Heart left ventricle (tissue), 16 donors: ENCODE measurements around the gene GPR33. TPM values are rescaled to one million over a fixed set of nuclear protein-coding genes. Genes with fewer than 3 reads are reported as not detected.

Experiments
- ATAC-seq, 4 donors: fragments of 200-7000 bp; cut with Tn5 transposase; one replicate each; pipeline ENCODE4 v1.9.1; 2020 to 2022; ENCODE audit warnings: moderate library complexity in 4 of 4, mild to moderate bottlenecking in 3 of 4, moderate number of reproducible peaks in 1 of 4
- DNase-seq, 5 donors: peaks; one replicate each; pipeline ENCODE4 v3.0.0-alpha.2; 2020
- H3K27ac ChIP-seq, 12 donors: fragments of 200-600 bp; sonication (generic) in 4 of 12; one replicate each; pipeline versions ENCODE4 v1.5.0 to v1.8.0; 2016 to 2022; ENCODE audit warnings: mild to moderate bottlenecking in 2 of 12
- H3K27me3 ChIP-seq, 9 donors: fragments of 200-600 bp; sonication (generic) in 2 of 9; one replicate each; pipeline versions ENCODE4 v1.5.1 to v1.8.0; 2016 to 2022; ENCODE audit warnings: mild to moderate bottlenecking in 3 of 9
- H3K36me3 ChIP-seq, 9 donors: fragments of 200-600 bp; sonication (generic) in 2 of 9; one replicate each; pipeline versions ENCODE4 v1.5.0 to v1.8.0; 2018 to 2022; ENCODE audit warnings: mild to moderate bottlenecking in 2 of 9
- H3K4me1 ChIP-seq, 12 donors: fragments of 200-600 bp; sonication (generic) in 4 of 12; one replicate each; pipeline versions ENCODE4 v1.5.0 to v1.8.0; 2016 to 2022; ENCODE audit warnings: mild to moderate bottlenecking in 3 of 12
- H3K4me3 ChIP-seq, 12 donors: fragments of 200-600 bp; sonication (generic) in 4 of 12; one replicate each; pipeline versions ENCODE4 v1.5.0 to v1.8.0; 2017 to 2022; ENCODE audit warnings: mild to moderate bottlenecking in 9 of 12, moderate library complexity in 4 of 12
- H3K9me3 ChIP-seq, 12 donors: fragments of 200-600 bp; sonication (generic) in 4 of 12; one replicate each; pipeline versions ENCODE4 v1.5.0 to v1.8.0; 2016 to 2022; ENCODE audit warnings: mild to moderate bottlenecking in 1 of 12
- POLR2A ChIP-seq, 2 donors: fragments of 450-650 bp; IDR thresholded peaks; one replicate each; pipeline ENCODE4 v1.6.1; 2017; ENCODE audit warnings: antibody characterized with exemption in 2 of 2, mild to moderate bottlenecking in 2 of 2, moderate library complexity in 2 of 2
- WGBS, 4 donors: extraction: QIAGEN DNeasy Blood & Tissue Kit in 2 of 4; methylation state at CpG; one replicate each; pipeline versions ENCODE4 v1.1.5 to v1.1.7; 2013 to 2018; 5-methylcytosine and 5-hydroxymethylcytosine counted together
- intact Hi-C, 10 donors: fragments of 100-400 bp; cut with DNase I; formaldehyde crosslinking; loops; one replicate each; pipeline versions ENCODE4 v1.11.1 to v1.14.2; 2022
- polyA plus RNA-seq, 2 donors: library from polyadenylated mRNA; stranded (reverse); fragments of 200-250 nt; gene quantifications; one replicate each; pipeline ENCODE4 v1.2.3, GENCODE V29; 2013
- total RNA-seq, 9 donors: library from RNA; depleted of rRNA in 2 of 9; stranded (reverse); fragments of >200 nt in 2 of 9; fragmentation: NEBNext Ultra II Directional in 3 of 9; extraction: Animal tissue kit (Norgen Biotek cat#: 25700) in 3 of 9; gene quantifications; one replicate each; pipeline versions ENCODE4 v1.1.0 to v1.2.4, GENCODE V29; 2016 to 2023
- TF ChIP-seq, protein P1 (sequence below), 12 donors: fragments of 200-600 bp; sonication (generic) in 4 of 12; IDR thresholded peaks; one replicate each; pipeline versions ENCODE4 v1.5.0 to v1.8.0; 2018 to 2022; ENCODE audit warnings: antibody characterized with exemption in 12 of 12, mild to moderate bottlenecking in 5 of 12
- donor health status: ischemic (EF 13 %, LVEDD 7.1; RV severe dilation, severe dysfunction).
- donor health status: healthy with polysubstance abuse.
- donor health status: DM: no; HTN: yes; CAD: no.
- donor health status: DM: no; HTN: no; CAD: no.
- donor health status: ischemic (EF 25% LVEDD 6.9; RV normal size, moderate dysfunction).
- donor health status: ischemic (EF 25% LVEDD 5.7; RV mildly dilated, moderate dysfunction).
- donor health status: healthy.
- donor health status: DM: yes; HTN: yes; CAD: no.
- donor health status: ischemic (EF 35%, LVEDD 5.7; RV mildly dilated, moderate dysfunction).
- donor health status: nonischemic (EF 11% LVEDD 7.7; RV severe dilation, severe dysfunction).
- donor health status: DM: yes; HTN: yes; CAD: no.
- donor health status: PGD.
- donor health status: ischemic (EF 29% LVEDD 5.4; RV normal size, mild dysfunction).
- donor health status: nonischemic (EF 23%, LVEDD 6.1; RV moderate dilation, normal function).

Gene GPR33
- total and polyA plus RNA-seq, 11 donors = not detected

DNA sequence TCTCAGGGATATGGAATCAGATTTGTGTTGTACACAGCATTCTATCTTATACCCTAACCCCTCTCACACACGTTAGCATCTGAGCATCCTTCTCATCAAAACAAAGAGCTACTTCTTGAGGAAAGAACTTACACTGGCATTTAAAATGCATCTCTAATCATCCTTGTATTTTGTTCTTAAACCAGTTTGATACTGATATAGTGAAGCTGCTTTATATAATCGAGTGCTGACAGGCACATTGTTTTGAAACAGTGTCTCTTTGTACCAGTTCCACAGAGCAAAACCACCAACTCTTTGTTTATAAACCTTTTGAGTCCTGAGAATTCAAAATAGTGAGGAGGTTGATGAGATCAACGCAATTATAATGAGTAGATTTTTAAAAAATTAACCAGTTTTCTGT lies 8.8 kb downstream of the GPR33 start:
- 64 to 76% (median 68%) methylated on average over 3 of the region's 3 CpGs for WGBS, 4 donors
- Histone ChIP-seq H3K27me3 (no peaks in the 10 kb centered on the region), H3K9me3 (no peaks in the 10 kb centered on the region), H3K4me3 (no peak overlapping the region), H3K27ac (no peak overlapping the region), H3K4me1 (peaks cover 0 to 13% (median 7%) of the 10 kb centered on the region in 12 donors), H3K36me3 (no peaks in the 10 kb centered on the region)
- TF ChIP-seq POLR2A (IDR thresholded peaks at IDR 0.05) = no peak
- TF ChIP-seq, protein P1, sequence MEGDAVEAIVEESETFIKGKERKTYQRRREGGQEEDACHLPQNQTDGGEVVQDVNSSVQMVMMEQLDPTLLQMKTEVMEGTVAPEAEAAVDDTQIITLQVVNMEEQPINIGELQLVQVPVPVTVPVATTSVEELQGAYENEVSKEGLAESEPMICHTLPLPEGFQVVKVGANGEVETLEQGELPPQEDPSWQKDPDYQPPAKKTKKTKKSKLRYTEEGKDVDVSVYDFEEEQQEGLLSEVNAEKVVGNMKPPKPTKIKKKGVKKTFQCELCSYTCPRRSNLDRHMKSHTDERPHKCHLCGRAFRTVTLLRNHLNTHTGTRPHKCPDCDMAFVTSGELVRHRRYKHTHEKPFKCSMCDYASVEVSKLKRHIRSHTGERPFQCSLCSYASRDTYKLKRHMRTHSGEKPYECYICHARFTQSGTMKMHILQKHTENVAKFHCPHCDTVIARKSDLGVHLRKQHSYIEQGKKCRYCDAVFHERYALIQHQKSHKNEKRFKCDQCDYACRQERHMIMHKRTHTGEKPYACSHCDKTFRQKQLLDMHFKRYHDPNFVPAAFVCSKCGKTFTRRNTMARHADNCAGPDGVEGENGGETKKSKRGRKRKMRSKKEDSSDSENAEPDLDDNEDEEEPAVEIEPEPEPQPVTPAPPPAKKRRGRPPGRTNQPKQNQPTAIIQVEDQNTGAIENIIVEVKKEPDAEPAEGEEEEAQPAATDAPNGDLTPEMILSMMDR (IDR thresholded peaks at IDR 0.05) = no peak
- intact Hi-C loops = no loop called here
- ATAC-seq (no peak), DNase-seq (no peak)

DNA sequence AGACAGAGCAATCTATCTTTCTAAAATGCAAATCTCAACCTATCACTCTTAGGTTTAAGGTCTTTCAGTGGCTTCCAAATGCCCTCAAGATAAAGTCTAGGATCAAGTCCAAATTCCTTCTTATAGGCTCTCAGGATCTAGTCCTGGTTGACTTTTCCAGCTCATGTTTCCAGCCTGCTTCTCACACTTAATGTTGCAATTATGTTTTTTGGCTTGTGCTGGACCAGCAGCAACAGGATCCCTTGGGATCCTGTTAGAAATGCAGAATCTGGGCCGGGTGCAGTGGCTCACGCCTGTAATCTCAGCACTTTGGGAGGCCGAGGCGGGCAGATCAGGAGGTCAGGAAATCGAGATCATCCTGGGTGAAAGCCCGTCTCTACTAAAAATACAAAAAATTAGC lies 10.6 kb downstream of the GPR33 start:
- 64 to 86% (median 77%) methylated on average over 6 of the region's 6 CpGs for WGBS, 4 donors
- H3K27ac ChIP-seq = no peak overlapping the region

DNA sequence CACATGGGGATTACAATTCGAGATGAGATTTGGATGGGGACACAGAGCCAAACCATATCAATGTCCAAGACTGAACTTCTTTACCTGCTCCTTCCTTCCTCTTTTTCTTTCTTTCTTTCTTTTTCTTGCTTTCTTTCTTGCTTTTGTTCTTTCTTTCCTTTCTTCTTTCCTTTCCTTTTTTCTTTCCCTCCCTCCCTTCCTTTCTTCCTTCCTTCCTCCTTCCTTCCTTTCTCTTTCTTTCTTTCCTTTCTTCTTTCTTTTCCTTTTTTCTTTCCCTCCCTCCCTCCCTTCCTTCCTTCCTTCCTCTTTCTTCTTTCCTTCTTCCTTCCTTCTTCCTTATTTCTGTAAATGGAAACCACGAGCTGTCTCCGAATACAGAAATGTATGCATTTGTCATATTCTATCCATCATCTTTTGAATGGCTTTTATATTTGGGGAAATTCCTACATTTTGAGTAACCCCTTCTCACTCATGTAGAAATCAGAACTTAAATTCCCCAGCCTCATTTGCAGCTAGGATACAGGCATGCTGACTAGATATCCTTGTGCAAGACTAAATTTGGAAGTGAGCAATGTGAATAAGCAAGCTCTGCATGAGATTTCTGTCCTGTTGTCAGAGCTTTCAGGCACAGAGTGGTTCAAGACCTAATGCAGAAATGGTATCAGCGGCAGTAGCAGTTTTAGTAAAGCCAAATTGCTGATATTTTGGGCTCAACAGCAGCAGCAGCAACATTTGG lies 11.5 kb downstream of the GPR33 start:
- peak in 1 of 4 donors; percentile 52 for ATAC-seq
- H3K9me3 ChIP-seq = no peaks in the 10 kb centered on the region
- H3K27ac ChIP-seq = peak overlapping the region in 1 of 12 donors; percentile 2
- no peak overlapping the region for H3K4me3 ChIP-seq
- 75 to 82% (median 78%) methylated on average over 4 of the region's 4 CpGs for WGBS, 4 donors
- H3K4me1 ChIP-seq = peaks cover 0 to 13% (median 7%) of the 10 kb centered on the region in 12 donors
- no peak for DNase-seq
- no peaks in the 10 kb centered on the region for H3K36me3 ChIP-seq
- TF ChIP-seq POLR2A (IDR thresholded peaks at IDR 0.05) = no peak
- TF ChIP-seq, protein P1 (IDR thresholded peaks at IDR 0.05) = no peak
- H3K27me3 ChIP-seq = no peaks in the 10 kb centered on the region
- intact Hi-C loops = no loop called here

More for the DNA sequence above, 10.6 kb downstream of the GPR33 start:
- Histone ChIP-seq H3K36me3 (no peaks in the 10 kb centered on the region), H3K27me3 (no peaks in the 10 kb centered on the region), H3K9me3 (no peaks in the 10 kb centered on the region), H3K4me3 (no peak overlapping the region), H3K4me1 (peaks cover 0 to 13% (median 7%) of the 10 kb centered on the region in 12 donors)
- peak in 1 of 4 donors; percentile 20 for ATAC-seq
- TF ChIP-seq POLR2A (IDR thresholded peaks at IDR 0.05) = no peak
- TF ChIP-seq, protein P1 (IDR thresholded peaks at IDR 0.05) = no peak
- intact Hi-C loops = no loop called here
- no peak for DNase-seq

DNA sequence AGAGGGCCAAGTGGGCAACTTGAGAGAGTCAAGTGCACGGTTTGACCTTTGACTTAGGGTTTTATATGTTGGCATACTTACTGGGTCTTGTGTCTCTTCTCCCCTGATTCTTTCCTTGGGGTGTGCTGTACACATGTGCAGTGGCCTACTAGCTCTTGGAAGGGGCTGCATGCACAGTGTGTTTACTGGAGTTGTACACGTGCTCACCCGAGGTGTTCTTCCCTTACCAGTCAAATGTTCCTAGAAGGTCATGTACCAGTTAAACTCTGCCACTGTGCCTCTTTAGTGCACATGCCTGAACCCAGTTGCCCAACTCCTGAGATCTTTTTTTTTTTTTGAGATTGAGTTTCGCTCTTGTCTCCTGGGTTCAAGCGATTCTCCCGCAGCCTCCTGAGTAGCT lies 21.3 kb downstream of the GPR33 start:
- no peaks in the 10 kb centered on the region for H3K27me3 ChIP-seq
- no peaks in the 10 kb centered on the region for H3K9me3 ChIP-seq
- no peak for ATAC-seq
- no peak for DNase-seq
- H3K4me1 ChIP-seq = no peaks in the 10 kb centered on the region
- H3K4me3 ChIP-seq = no peak overlapping the region
- 85 to 91% (median 89%) methylated on average over 6 of the region's 6 CpGs for WGBS, 4 donors
- H3K36me3 ChIP-seq = no peaks in the 10 kb centered on the region
- intact Hi-C loops = loop anchor here in 1 of 10 donors (10.0 kb wide), 1 partner anchor 88 kb away; no protein-coding TSS in a partner anchor
- TF ChIP-seq, protein P1 (IDR thresholded peaks at IDR 0.05) = no peak
- TF ChIP-seq POLR2A (IDR thresholded peaks at IDR 0.05) = no peak
- no peak overlapping the region for H3K27ac ChIP-seq
